ENCODE measurements around the gene IFITM5. TPM values are rescaled to one million over a fixed set of nuclear protein-coding genes. Genes with fewer than 3 reads are reported as not detected.
A peak's percentile ranks its signal among the peaks of the same experiment; 100 is the strongest.
"Not testable (repeated sequence)": the region's sequence is repeated elsewhere in the genome, so short reads cannot be mapped to it uniquely, and the experiment has no call there.

IFITM5 gene
- total and polyA plus RNA-seq, 9 of the 15 experiments (the other 6 are each of a cell fraction or from before 2014, with no cell fraction given) = 0.19 TPM; not detected in 8

DNA sequence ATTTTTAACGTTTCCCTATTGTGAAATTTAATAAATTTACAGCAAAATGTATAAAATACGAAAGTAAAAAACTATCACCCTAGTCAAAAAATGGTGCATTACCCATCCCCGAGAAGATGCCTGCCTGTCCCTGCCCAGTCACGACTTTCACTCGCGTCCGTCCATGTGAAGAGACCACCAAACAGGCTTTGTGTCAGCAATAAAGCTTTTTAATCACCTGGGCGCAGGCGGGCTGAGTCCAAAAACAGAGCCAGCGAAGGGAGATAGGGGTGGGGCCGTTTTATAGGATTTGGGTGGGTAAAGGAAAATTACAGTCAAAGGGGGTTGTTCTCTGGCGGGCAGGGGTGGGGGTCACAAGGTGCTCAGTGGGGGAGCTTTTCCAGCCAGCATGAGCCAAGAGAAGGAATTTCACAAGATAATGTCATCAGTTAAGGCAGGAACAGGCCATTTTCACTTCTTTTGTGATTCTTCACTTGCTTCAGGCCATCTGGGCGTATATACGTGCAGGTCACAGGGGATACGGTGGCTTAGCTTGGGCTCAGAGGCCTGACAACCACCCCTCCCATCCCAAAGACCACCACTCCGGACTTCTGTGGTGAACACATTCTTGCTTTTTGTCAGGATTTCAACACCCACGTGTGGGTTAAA is 34.4 kb upstream of the IFITM5 start:
- H3K27me3 ChIP-seq (ENCODE audit: control insufficient read depth in 2 of 2, insufficient read depth in 2 of 2, low read length in 2 of 2); H3K79me2 ChIP-seq (ENCODE audit: control insufficient read depth, insufficient read depth, low read length); in situ Hi-C loops (cut with MboI); intact Hi-C loops (cut with micrococcal nuclease); ATAC-seq; H3K4me3 ChIP-seq; FAIRE-seq; H3K9me3 ChIP-seq (replicated peaks; ENCODE audit: control insufficient read depth, insufficient read depth, low read depth, low read length); H3K36me3 ChIP-seq (ENCODE audit: control insufficient read depth, insufficient read depth, low read length); DNase-seq (ENCODE audit: extremely low read depth in 1 of 4, low spot score in 3 of 4); BruUV-seq (replicated peaks); H4K20me1 ChIP-seq (replicated peaks; ENCODE audit: control insufficient read depth, insufficient read depth, low read length); H3K9me1 ChIP-seq (ENCODE audit: control insufficient read depth, insufficient read depth, low read length); CTCF ChIA-PET (ENCODE audit: low intra/inter-chr PET ratio); TF ChIP-seq ID3 (CRISPR knock-in tag; IDR thresholded peaks at IDR 0.05): not testable (repeated sequence)
- Histone ChIP-seq H3K4me1 (replicated peaks in 1 of 2; ENCODE audit: control insufficient read depth in 2 of 2, insufficient read depth in 2 of 2, low read length in 2 of 2) (peaks cover 40% of the 10 kb centered on the region in 2 experiments), H2AFZ (ENCODE audit: low read depth, low read length) (peak overlapping the region; percentile 76), H3K4me2 (ENCODE audit: insufficient read depth, low read length) (peak overlapping the region; percentile 58), H3K27ac (ENCODE audit: extremely low read depth, low read depth, low read length) (peak overlapping the region; percentile 61), H3K9ac (ENCODE audit: insufficient read depth in 1 of 2, low read depth in 2 of 2, low read length in 2 of 2) (peak overlapping the region; percentile 33 to 86; a peak in 2 of 4 replicates)
- POLR2A ChIA-PET = interaction anchor here (0.9 to 1.2 kb wide), 3 partner anchors 9 to 14 kb away, joined by 3 to 4 read pairs (median 4); no protein-coding TSS in a partner anchor
- TF ChIP-seq MEF2D (tag; conservative IDR thresholded peaks at IDR 0.05; ENCODE audit: low read depth) (0 out of 2 replicates have a peak, but pooled peaks have one; percentile 7), ID3 (tag; IDR thresholded peaks at IDR 0.05) (0 out of 2 replicates have a peak, but pooled peaks have one; percentile 29), DMBX1 (CRISPR knock-in tag; IDR thresholded peaks at IDR 0.05; ENCODE audit: borderline replicate concordance) (0 out of 2 replicates have a peak, but pooled peaks have one; percentile 24), SRF (CRISPR knock-in tag; IDR thresholded peaks at IDR 0.05) (0 out of 4 replicates have a peak, but pooled peaks of 1 of the 2 experiments have one; percentile 10)
- WGBS (ENCODE audit: insufficient coverage, low coverage, missing lambda C conversion rate) = 73% methylated on average over 17 of the region's 17 CpGs

Measured in K562 (cell line).